AG09309 (cell line): ENCODE measurements around the gene SERPINB6.

ENCODE experiments used
- DNase-seq: peaks from one replicate; pipeline ENCODE4 v3.0.0-alpha.2; 2010; ENCODE audit warnings: low read depth
- H3K4me3 ChIP-seq: 2 replicates; pipeline ENCODE4 v1.5.1; 2011; ENCODE audit warnings: mild to moderate bottlenecking, low read depth, low read length, moderate library complexity; ENCODE audit not compliant: control insufficient read depth
- CTCF ChIP-seq: IDR thresholded peaks from 2 replicates; pipeline ENCODE4 v1.5.1; 2011; ENCODE audit warnings: mild to moderate bottlenecking, low read depth, low read length, inconsistent platforms; ENCODE audit not compliant: insufficient read depth, control insufficient read depth; ENCODE audit errors: missing control alignments

SERPINB6 gene

GRCh38 chr6:2970034-2970685, 1.2 kb downstream of the SERPINB6 start:
- TF ChIP-seq CTCF, result no peak
- H3K4me3 ChIP-seq, result peak overlapping the region; percentile 64
- DNase-seq, result no peak

- no peak for DNase-seq
- no peak for TF ChIP-seq CTCF
- no peak overlapping the region for H3K4me3 ChIP-seq
Measured at GRCh38 chr6:2969549-2969948, 1.8 kb downstream of the SERPINB6 start.

GRCh38 chr6:2968600-2969135, 2.7 kb downstream of the SERPINB6 start:
- DNase-seq, result no peak
- no peak for TF ChIP-seq CTCF
- H3K4me3 ChIP-seq, result no peak overlapping the region

GRCh38 chr6:2967936-2968335, 3.4 kb downstream of the SERPINB6 start:
- no peak for DNase-seq
- H3K4me3 ChIP-seq, result no peak overlapping the region
- TF ChIP-seq CTCF, result no peak

GRCh38 chr6:2966347-2966746, 5.0 kb downstream of the SERPINB6 start:
- TF ChIP-seq CTCF, result no peak
- DNase-seq, result no peak
- no peak overlapping the region for H3K4me3 ChIP-seq

GRCh38 chr6:2964793-2965505, 6.4 kb downstream of the SERPINB6 start:
- no peak for DNase-seq
- no peak for TF ChIP-seq CTCF
- no peak overlapping the region for H3K4me3 ChIP-seq
